ENCODE results near the gene PLEKHA7. TPM values are rescaled to one million over a fixed set of nuclear protein-coding genes. Genes with fewer than 3 reads are reported as not detected.

The PLEKHA7 gene
- total RNA-seq, 1 experiment from 2014 or later: 7.2 TPM

GRCh38 chr11:17015627-17016126, 1.5 kb upstream of the PLEKHA7 start:
- no peak overlapping the region for H3K27ac ChIP-seq (ENCODE audit: low read depth, low read length)
- H3K27me3 ChIP-seq (ENCODE audit: insufficient read depth, low read length): no peaks in the 10 kb centered on the region
- POLR2A ChIA-PET: interaction anchor here (0.7 kb wide), 1 partner anchor 26 kb away, joined by 3 read pairs; no protein-coding TSS in a partner anchor
- CTCF ChIA-PET: interaction anchor here (0.7 to 1.3 kb wide), 4 partner anchors 21 to 52 kb away, joined by 3 read pairs; no protein-coding TSS in a partner anchor
- peak overlapping the region; percentile 97 for H2AFZ ChIP-seq (ENCODE audit: low read depth, low read length, poor library complexity, severe bottlenecking)
- no peaks in the 10 kb centered on the region for H3K36me3 ChIP-seq (ENCODE audit: control insufficient read depth in 1 of 2, insufficient read depth in 2 of 2, low read length in 2 of 2)
- 0 out of 2 replicates have a peak overlapping the region, but pooled peaks have one; percentile 48 for H3K9ac ChIP-seq (ENCODE audit: low read length)
- peak overlapping the region; percentile 97 for H3K4me2 ChIP-seq (ENCODE audit: low read length)
- no peaks in the 10 kb centered on the region for H4K20me1 ChIP-seq (ENCODE audit: insufficient read depth)
- no TSS peak for BruUV-seq (replicated peaks)
- no peaks in the 10 kb centered on the region for H3K9me3 ChIP-seq (ENCODE audit: control insufficient read depth in 1 of 2, insufficient read depth in 1 of 2, low read depth in 1 of 2, low read length in 2 of 2)
- H3K9me2 ChIP-seq (ENCODE audit: insufficient read depth): no peaks in the 10 kb centered on the region
- H3K4me1 ChIP-seq (ENCODE audit: control insufficient read depth in 1 of 2, insufficient read depth in 2 of 2, low read length in 2 of 2): peaks cover 15 to 28% of the 10 kb centered on the region in 2 experiments
- peak overlapping the region in 1 of 2 experiments; percentile 69; a peak in 2 of 4 replicates for H3K4me3 ChIP-seq (replicated peaks in 1 of 2; ENCODE audit: low read depth in 1 of 2, low read length in 2 of 2)
- intact Hi-C loops (cut with micrococcal nuclease): loop anchor here (2.0 kb wide), 1 partner anchor 69 kb away; no protein-coding TSS in a partner anchor
- RAD21 ChIA-PET (ENCODE audit: low non-redundant PET in 1 of 2, low total read pairs in 2 of 2, uncharacterized antibody in 2 of 2, unreplicated experiment in 2 of 2): no interaction called here
- ATAC-seq (no peak), DNase-seq (ENCODE audit: low read depth, low spot score) (no peak)
- no peaks in the 10 kb centered on the region for H3K79me2 ChIP-seq (ENCODE audit: insufficient read depth, low read length)
- no peak for TF ChIP-seq ZNF274 (IDR thresholded peaks at IDR 0.05; ENCODE audit: low read depth, low read length)
- TF ChIP-seq MAX (IDR thresholded peaks at IDR 0.05): peak; percentile 2; the same call in 1 of the 2 replicates

GRCh38 chr11:17014833-17015626, 816 bp upstream of the PLEKHA7 start:
- DNase-seq (ENCODE audit: low read depth, low spot score): peak; percentile 75
- H3K9me2 ChIP-seq (ENCODE audit: insufficient read depth): no peaks in the 10 kb centered on the region
- POLR2A ChIA-PET: interaction anchor here (0.7 kb wide), 1 partner anchor 25 kb away, joined by 3 read pairs; no protein-coding TSS in a partner anchor
- no peaks in the 10 kb centered on the region for H3K36me3 ChIP-seq (ENCODE audit: control insufficient read depth in 1 of 2, insufficient read depth in 2 of 2, low read length in 2 of 2)
- peak overlapping the region; percentile 65 to 69 for H3K4me3 ChIP-seq (replicated peaks in 1 of 2; ENCODE audit: low read depth in 1 of 2, low read length in 2 of 2)
- no peaks in the 10 kb centered on the region for H3K79me2 ChIP-seq (ENCODE audit: insufficient read depth, low read length)
- CTCF ChIA-PET: interaction anchor here (0.6 to 1.3 kb wide), 5 partner anchors 14 to 53 kb away, joined by 3 read pairs; no protein-coding TSS in a partner anchor
- H3K27ac ChIP-seq (ENCODE audit: low read depth, low read length): no peak overlapping the region
- H3K9me3 ChIP-seq (ENCODE audit: control insufficient read depth in 1 of 2, insufficient read depth in 1 of 2, low read depth in 1 of 2, low read length in 2 of 2): no peaks in the 10 kb centered on the region
- no TSS peak for BruUV-seq (replicated peaks)
- peak overlapping the region; percentile 97 for H2AFZ ChIP-seq (ENCODE audit: low read depth, low read length, poor library complexity, severe bottlenecking)
- no peak for TF ChIP-seq POLR2AphosphoS5 (IDR thresholded peaks at IDR 0.05; ENCODE audit: low read depth, low read length)
- TF ChIP-seq RAD21 (IDR thresholded peaks at IDR 0.05; ENCODE audit: low read depth): peak; percentile 31; the same call in 1 of the 2 replicates
- TF ChIP-seq CBX3 (IDR thresholded peaks at IDR 0.05; ENCODE audit: low read depth): peak; percentile 58
- TF ChIP-seq CTCF (IDR thresholded peaks at IDR 0.05 in 2 of 3, conservative IDR thresholded peaks at IDR 0.05 in 1 of 3; ENCODE audit: borderline replicate concordance in 1 of 3, insufficient read depth in 1 of 3, low read depth in 2 of 3, low read length in 2 of 3): peak; percentile 19 to 87 (median 69); a peak in 4 of 6 replicates
- peak; percentile 36 for TF ChIP-seq MAX (IDR thresholded peaks at IDR 0.05)
- no peak for TF ChIP-seq ATF3 (IDR thresholded peaks at IDR 0.05)
- TF ChIP-seq JUND (IDR thresholded peaks at IDR 0.05): peak; percentile 49; the same call in 1 of the 2 replicates
- TF ChIP-seq TCF7L2 (IDR thresholded peaks at IDR 0.05; ENCODE audit: borderline replicate concordance, extremely low read depth, insufficient read depth, insufficient read length): peak; percentile 77
- ATAC-seq: peak; percentile 74
- RAD21 ChIA-PET (ENCODE audit: low non-redundant PET in 1 of 2, low total read pairs in 2 of 2, uncharacterized antibody in 2 of 2, unreplicated experiment in 2 of 2): interaction anchor here in 1 of 2 experiments (0.6 kb wide), 1 partner anchor 57 kb away, joined by 12 read pairs; no protein-coding TSS in a partner anchor
- H4K20me1 ChIP-seq (ENCODE audit: insufficient read depth): no peaks in the 10 kb centered on the region
- H3K27me3 ChIP-seq (ENCODE audit: insufficient read depth, low read length): no peaks in the 10 kb centered on the region
- peaks cover 15 to 28% of the 10 kb centered on the region in 2 experiments for H3K4me1 ChIP-seq (ENCODE audit: control insufficient read depth in 1 of 2, insufficient read depth in 2 of 2, low read length in 2 of 2)
- H3K4me2 ChIP-seq (ENCODE audit: low read length): peak overlapping the region; percentile 97
- peak overlapping the region; percentile 48 for H3K9ac ChIP-seq (ENCODE audit: low read length)
- intact Hi-C loops (cut with micrococcal nuclease): loop anchor here (2.0 kb wide), 1 partner anchor 68 kb away; no protein-coding TSS in a partner anchor
